Naive thymus-derived CD4-positive, alpha-beta T cell (primary cell): Measurements from ENCODE around the gene NTM. TPM values are rescaled to one million over a fixed set of nuclear protein-coding genes. Genes with fewer than 3 reads are reported as not detected.
"Not testable (repeated sequence)": the region's sequence is repeated elsewhere in the genome, so short reads cannot be mapped to it uniquely, and the experiment has no call there.

ENCODE experiments used
- ATAC-seq: fragments of 150-1000 bp; cut with Tn5 transposase; 2 replicates; pipeline ENCODE4 v1.10.0; 2021; ENCODE audit warnings: mild to moderate bottlenecking, moderate library complexity
- CTCF ChIA-PET: fragments of 350-600 bp; sonication (Branson Sonifier 250); formaldehyde crosslinking; loops from one replicate; lab custom pipeline; 2021; ENCODE audit warnings: antibody characterized with exemption; lab: Charles Lee
- POLR2A ChIA-PET: fragments of 350-600 bp; sonication (Branson Sonifier 250); formaldehyde crosslinking; loops from one replicate; lab custom pipeline; 2021; ENCODE audit warnings: antibody characterized with exemption, inconsistent platforms; lab: Charles Lee
- DNase-seq, 9 donors: peaks; one replicate each; pipeline versions ENCODE4 v3.0.0 to v3.0.0-alpha.2; 2020 to 2022; ENCODE audit warnings: mixed read lengths in 1 of 9
- H3K27ac ChIP-seq: one replicate; pipeline ENCODE4 v1.7.0; 2013; ENCODE audit warnings: mild to moderate bottlenecking, low read depth, low read length, moderate library complexity
- H3K27me3 ChIP-seq, 2 donors: one replicate each; pipeline ENCODE4 v1.7.0; 2013; ENCODE audit warnings: low read length in 2 of 2, mild to moderate bottlenecking in 2 of 2, moderate library complexity in 2 of 2; ENCODE audit not compliant: control insufficient read depth in 2 of 2, insufficient read depth in 2 of 2
- H3K36me3 ChIP-seq, 3 experiments: 1 replicate in 2 of 3; 2 replicates in 1 of 3; pipeline ENCODE4 v1.7.0; 2013; ENCODE audit warnings: low read length in 3 of 3, mild to moderate bottlenecking in 3 of 3, moderate library complexity in 1 of 3; ENCODE audit not compliant: insufficient read depth in 3 of 3, control insufficient read depth in 2 of 3
- H3K4me1 ChIP-seq, 2 donors: one replicate each; pipeline ENCODE4 v1.7.0; 2013; ENCODE audit warnings: low read length in 2 of 2, mild to moderate bottlenecking in 2 of 2, moderate library complexity in 1 of 2; ENCODE audit not compliant: control insufficient read depth in 2 of 2, insufficient read depth in 2 of 2
- H3K4me3 ChIP-seq: 2 replicates; pipeline ENCODE4 v1.7.0; 2013; ENCODE audit warnings: mild to moderate bottlenecking, low read length
- H3K9me3 ChIP-seq, 3 experiments: 1 replicate in 2 of 3; 2 replicates in 1 of 3; pipeline ENCODE4 v1.7.0; 2013; ENCODE audit warnings: low read length in 3 of 3; ENCODE audit not compliant: control insufficient read depth in 2 of 3
- H3K27ac Mint-ChIP-seq, 9 donors: one replicate each; pipeline ENCODE4 v1.8.0; 2020 to 2022; ENCODE audit warnings: mixed read lengths in 9 of 9, mild to moderate bottlenecking in 8 of 9, moderate library complexity in 5 of 9, inconsistent platforms in 2 of 9
- H3K27me3 Mint-ChIP-seq, 5 donors: one replicate each; pipeline ENCODE4 v1.8.0; 2021 to 2022; ENCODE audit warnings: mixed read lengths in 5 of 5, mild to moderate bottlenecking in 1 of 5
- H3K36me3 Mint-ChIP-seq, 5 donors: one replicate each; pipeline ENCODE4 v1.8.0; 2020 to 2022; ENCODE audit warnings: mixed read lengths in 5 of 5, mild to moderate bottlenecking in 3 of 5, inconsistent platforms in 1 of 5
- H3K4me1 Mint-ChIP-seq, 7 donors: one replicate each; pipeline ENCODE4 v1.8.0; 2020 to 2022; ENCODE audit warnings: mixed read lengths in 7 of 7, mild to moderate bottlenecking in 3 of 7, inconsistent platforms in 1 of 7
- H3K4me3 Mint-ChIP-seq, 10 donors: one replicate each; pipeline ENCODE4 v1.8.0; 2020 to 2022; ENCODE audit warnings: mild to moderate bottlenecking in 10 of 10, mixed read lengths in 10 of 10, moderate library complexity in 6 of 10, inconsistent platforms in 2 of 10
- H3K9me3 Mint-ChIP-seq, 11 donors: one replicate each; pipeline ENCODE4 v1.8.0; 2020 to 2022; ENCODE audit warnings: mixed read lengths in 11 of 11, mild to moderate bottlenecking in 4 of 11, inconsistent platforms in 1 of 11, moderate library complexity in 1 of 11
- intact Hi-C, 2 donors: fragments of 100-400 bp; cut with micrococcal nuclease; formaldehyde crosslinking; loops; one replicate each; pipeline ENCODE4 v1.15.1; 2023
- polyA plus RNA-seq, 2 donors: library from polyadenylated mRNA; unstranded; fragments of 300-500 nt; fragmentation: Illumina TruSeq; gene quantifications; one replicate each; pipeline ENCODE4 v1.2.3, GENCODE V29; 2021
- total RNA-seq, 6 experiments: library from RNA in 5 of 6; stranded (reverse) in 5 of 6; gene quantifications; 1 replicate in 5 of 6; 2 replicates in 1 of 6; pipeline ENCODE4 v1.2.3 and lab custom pipeline; 2021 to 2026

Gene NTM
- total and polyA plus RNA-seq, 7 experiments from 2014 or later = not detected

DNA sequence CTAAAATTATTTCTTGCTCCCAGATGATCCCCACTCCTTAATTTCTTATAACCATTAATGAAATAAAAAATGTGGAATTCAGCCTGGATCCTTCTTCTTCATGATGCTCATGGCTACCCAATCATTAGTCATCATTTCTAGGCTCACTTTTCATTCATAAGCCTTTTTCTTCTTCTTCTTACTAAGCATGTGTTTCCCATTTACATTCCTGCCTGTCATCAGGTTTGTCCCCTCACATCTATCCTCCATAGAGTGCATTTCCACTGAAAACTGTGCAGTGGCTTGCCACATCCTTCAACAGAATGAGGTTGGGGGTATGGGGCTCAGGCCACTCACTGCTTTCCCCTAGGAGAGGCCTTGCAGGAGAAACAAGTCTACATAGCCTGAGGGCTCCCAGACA is 35.8 kb upstream of the NTM start:
- Mint-ChIP-seq H3K36me3 (no peaks in the 10 kb centered on the region), H3K9me3 (peaks cover 0 to 5% (median 0%) of the 10 kb centered on the region in 11 donors), H3K27ac (no peak overlapping the region), H3K4me3 (no peak overlapping the region), H3K4me1 (no peaks in the 10 kb centered on the region), H3K27me3 (peaks cover 0 to 5% (median 0%) of the 10 kb centered on the region in 5 donors)
- ChIA-PET CTCF (no interaction called here), POLR2A (no interaction called here)
- no peak for ATAC-seq
- intact Hi-C loops = no loop called here
- Histone ChIP-seq H3K9me3 (no peaks in the 10 kb centered on the region), H3K36me3 (no peaks in the 10 kb centered on the region), H3K27ac (no peak overlapping the region), H3K27me3 (no peaks in the 10 kb centered on the region), H3K4me1 (no peaks in the 10 kb centered on the region), H3K4me3 (no peak overlapping the region)
- DNase-seq = no peak

DNA sequence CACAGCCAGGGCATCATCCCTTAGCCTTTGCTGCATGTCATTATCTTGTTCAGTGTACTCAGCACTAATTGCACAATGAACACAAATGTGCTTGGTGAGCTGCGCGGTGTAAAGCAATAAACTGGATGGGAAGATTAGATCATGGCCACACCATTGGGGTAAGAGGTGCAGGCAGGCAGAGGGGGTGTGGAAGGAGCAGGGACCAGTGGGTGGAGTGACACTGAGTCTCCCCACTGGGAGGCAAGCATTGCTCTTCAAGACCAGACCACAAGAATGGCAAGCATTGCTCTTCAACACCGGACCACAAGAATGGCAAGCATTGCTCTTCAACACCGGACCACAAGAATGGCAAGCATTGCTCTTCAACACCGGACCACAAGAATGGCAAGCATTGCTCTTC is 28.5 kb upstream of the NTM start:
- H3K9me3 ChIP-seq, H3K4me3 Mint-ChIP-seq, H3K27ac Mint-ChIP-seq, intact Hi-C loops, H3K4me1 ChIP-seq, H3K27ac ChIP-seq, H3K36me3 ChIP-seq, DNase-seq, H3K27me3 ChIP-seq, CTCF ChIA-PET, H3K9me3 Mint-ChIP-seq, ATAC-seq, H3K4me3 ChIP-seq, H3K27me3 Mint-ChIP-seq, H3K36me3 Mint-ChIP-seq, H3K4me1 Mint-ChIP-seq, POLR2A ChIA-PET: not testable (repeated sequence)

GRCh38 chr11:131342442-131342841 is 28.0 kb upstream of the NTM start:
- H3K9me3 Mint-ChIP-seq, intact Hi-C loops, H3K4me1 Mint-ChIP-seq: not testable (repeated sequence)

GRCh38 chr11:131345406-131345805 is 25.0 kb upstream of the NTM start:
- H3K4me3 ChIP-seq = no peak overlapping the region
- no peak for DNase-seq
- H3K9me3 ChIP-seq = no peaks in the 10 kb centered on the region
- no peak overlapping the region for H3K27ac ChIP-seq
- Mint-ChIP-seq H3K27me3 (no peaks in the 10 kb centered on the region), H3K9me3 (peaks cover 0 to 4% (median 0%) of the 10 kb centered on the region in 11 donors), H3K4me3 (no peak overlapping the region), H3K36me3 (no peaks in the 10 kb centered on the region), H3K27ac (no peak overlapping the region), H3K4me1 (no peaks in the 10 kb centered on the region)
- H3K4me1 ChIP-seq = no peaks in the 10 kb centered on the region
- H3K27me3 ChIP-seq = no peaks in the 10 kb centered on the region
- H3K36me3 ChIP-seq = no peaks in the 10 kb centered on the region
- POLR2A ChIA-PET = no interaction called here
- intact Hi-C loops = no loop called here
- CTCF ChIA-PET = no interaction called here
- no peak for ATAC-seq

More at GRCh38 chr11:131342442-131342841, 28.0 kb upstream of the NTM start:
- H3K27ac Mint-ChIP-seq, DNase-seq, H3K4me3 ChIP-seq, H3K4me1 ChIP-seq, H3K4me3 Mint-ChIP-seq, H3K27me3 ChIP-seq, H3K36me3 ChIP-seq, H3K9me3 ChIP-seq, H3K36me3 Mint-ChIP-seq, H3K27ac ChIP-seq, CTCF ChIA-PET, ATAC-seq, H3K27me3 Mint-ChIP-seq, POLR2A ChIA-PET: not testable (repeated sequence)

DNA sequence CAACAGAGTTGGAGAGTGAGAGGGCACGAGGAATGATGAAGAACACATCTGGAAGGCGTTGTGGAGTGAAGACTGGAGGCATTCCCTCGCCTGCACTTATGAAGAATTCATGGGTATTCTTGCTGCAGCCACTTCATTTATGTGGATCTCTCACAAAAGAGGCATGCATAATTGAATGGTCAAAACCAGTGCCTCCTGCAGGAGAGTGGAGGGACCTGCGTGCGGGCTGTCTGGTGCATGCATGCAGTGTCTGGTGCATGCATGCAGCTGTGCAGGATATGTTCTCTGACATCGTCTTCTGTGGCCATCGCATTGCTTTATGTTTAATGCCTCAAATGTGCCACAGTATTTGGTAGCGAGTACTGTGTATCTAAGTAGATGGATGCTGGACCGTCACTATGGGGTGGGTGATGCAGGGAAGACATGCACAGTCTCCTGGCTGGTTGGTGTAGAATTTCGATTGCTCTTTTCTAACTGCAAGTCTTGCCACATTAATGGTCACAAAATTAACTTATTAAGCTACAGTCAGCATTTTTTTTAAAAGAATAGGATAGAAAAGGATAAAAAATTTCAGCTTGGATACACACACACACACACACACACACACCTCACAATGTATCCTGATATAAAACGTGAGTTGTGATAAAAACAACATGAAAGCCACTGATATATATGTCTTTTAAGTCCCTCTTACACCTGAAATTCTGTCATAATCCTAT is 20.9 kb upstream of the NTM start:
- POLR2A ChIA-PET = no interaction called here
- H3K4me3 Mint-ChIP-seq = no peak overlapping the region

DNA sequence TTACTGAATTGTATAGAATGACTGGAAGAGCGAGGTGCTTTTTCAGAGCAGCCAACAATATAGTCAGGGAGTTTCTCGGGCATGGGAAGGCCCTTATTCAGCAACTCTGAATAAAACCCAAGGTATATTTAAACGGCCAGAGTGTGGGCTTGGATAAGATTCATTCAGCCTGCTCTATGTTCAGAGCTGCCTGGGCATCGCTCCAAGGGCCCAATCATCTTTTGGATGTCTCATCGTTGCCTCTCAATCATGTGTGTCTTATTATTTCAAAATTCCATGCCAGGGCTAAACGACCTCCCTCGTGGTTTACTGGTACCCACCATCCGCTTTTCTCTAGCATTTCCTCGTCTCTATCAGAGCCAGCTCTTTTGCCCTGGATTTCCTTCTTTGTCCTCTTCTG is 19.5 kb upstream of the NTM start:
- no peaks in the 10 kb centered on the region for H3K4me1 Mint-ChIP-seq
- ChIA-PET POLR2A (no interaction called here), CTCF (no interaction called here)

More for the DNA sequence above, 20.9 kb upstream of the NTM start:
- peaks cover 0 to 14% (median 0%) of the 10 kb centered on the region in 11 donors for H3K9me3 Mint-ChIP-seq
- no peaks in the 10 kb centered on the region for H3K36me3 ChIP-seq
- CTCF ChIA-PET = no interaction called here
- intact Hi-C loops = no loop called here
- H3K4me3 ChIP-seq = no peak overlapping the region
- no peaks in the 10 kb centered on the region for H3K4me1 Mint-ChIP-seq
- H3K9me3 ChIP-seq = no peaks in the 10 kb centered on the region
- no peak overlapping the region for H3K27ac ChIP-seq
- no peak for DNase-seq
- ATAC-seq = no peak
- no peak overlapping the region for H3K27ac Mint-ChIP-seq
- no peaks in the 10 kb centered on the region for H3K27me3 Mint-ChIP-seq
- H3K4me1 ChIP-seq = no peaks in the 10 kb centered on the region
- H3K36me3 Mint-ChIP-seq = no peaks in the 10 kb centered on the region
- no peaks in the 10 kb centered on the region for H3K27me3 ChIP-seq

GRCh38 chr11:131351848-131352247 is 18.6 kb upstream of the NTM start:
- Mint-ChIP-seq H3K27ac (no peak overlapping the region), H3K9me3 (peaks cover 0 to 14% (median 4%) of the 10 kb centered on the region in 11 donors), H3K36me3 (no peaks in the 10 kb centered on the region), H3K27me3 (no peaks in the 10 kb centered on the region), H3K4me3 (no peak overlapping the region), H3K4me1 (no peaks in the 10 kb centered on the region)
- no peak overlapping the region for H3K27ac ChIP-seq
- no peaks in the 10 kb centered on the region for H3K9me3 ChIP-seq
- ATAC-seq = no peak
- no peaks in the 10 kb centered on the region for H3K27me3 ChIP-seq
- no peaks in the 10 kb centered on the region for H3K36me3 ChIP-seq
- H3K4me1 ChIP-seq = no peaks in the 10 kb centered on the region
- no peak for DNase-seq
- ChIA-PET POLR2A (no interaction called here), CTCF (no interaction called here)
- H3K4me3 ChIP-seq = no peak overlapping the region
- intact Hi-C loops = no loop called here

More for the DNA sequence above, 19.5 kb upstream of the NTM start:
- no peaks in the 10 kb centered on the region for H3K36me3 Mint-ChIP-seq
- intact Hi-C loops = no loop called here
- H3K27me3 ChIP-seq = no peaks in the 10 kb centered on the region
- H3K4me3 ChIP-seq = no peak overlapping the region
- no peaks in the 10 kb centered on the region for H3K27me3 Mint-ChIP-seq
- no peaks in the 10 kb centered on the region for H3K9me3 ChIP-seq
- no peaks in the 10 kb centered on the region for H3K36me3 ChIP-seq
- no peak overlapping the region for H3K27ac ChIP-seq
- H3K4me1 ChIP-seq = no peaks in the 10 kb centered on the region
- DNase-seq (no peak), ATAC-seq (no peak)
- H3K27ac Mint-ChIP-seq = no peak overlapping the region
- H3K9me3 Mint-ChIP-seq = peaks cover 0 to 14% (median 4%) of the 10 kb centered on the region in 11 donors
- H3K4me3 Mint-ChIP-seq = no peak overlapping the region
